Neuron (in vitro differentiated cells): Measurements from ENCODE around the gene CALD1.

Source experiments
- H2AFZ ChIP-seq: one replicate; pipeline ENCODE4 v1.6.1; 2013; ENCODE audit warnings: low read depth, mild to moderate bottlenecking, inconsistent platforms, low read length, moderate library complexity
- H3K27me3 ChIP-seq: one replicate; pipeline ENCODE4 v1.6.1; 2013; ENCODE audit warnings: low read length; ENCODE audit not compliant: insufficient read depth
- H3K36me3 ChIP-seq: one replicate; pipeline ENCODE4 v1.6.1; 2013; ENCODE audit warnings: low read length; ENCODE audit not compliant: insufficient read depth
- H3K4me1 ChIP-seq: one replicate; pipeline ENCODE4 v1.6.1; 2013; ENCODE audit warnings: low read length; ENCODE audit not compliant: insufficient read depth
- H3K4me3 ChIP-seq: 2 replicates; pipeline ENCODE4 v1.5.1; 2013; ENCODE audit warnings: mild to moderate bottlenecking, low read length, moderate library complexity
- H3K9me3 ChIP-seq: one replicate; pipeline ENCODE4 v1.6.1; 2013; ENCODE audit warnings: low read length

Gene CALD1

GRCh38 chr7:134783294-134784069 lies 4.0 kb downstream of the CALD1 start:
- no peaks in the 10 kb centered on the region for H3K36me3 ChIP-seq
- H2AFZ ChIP-seq: no peak overlapping the region
- H3K4me3 ChIP-seq: no peak overlapping the region
- no peaks in the 10 kb centered on the region for H3K27me3 ChIP-seq
- no peaks in the 10 kb centered on the region for H3K9me3 ChIP-seq
- peaks cover 39% of the 10 kb centered on the region for H3K4me1 ChIP-seq

GRCh38 chr7:134784251-134785049 lies 5.0 kb downstream of the CALD1 start:
- H3K4me3 ChIP-seq: no peak overlapping the region
- H3K36me3 ChIP-seq: no peaks in the 10 kb centered on the region
- H3K27me3 ChIP-seq: no peaks in the 10 kb centered on the region
- H3K4me1 ChIP-seq: peaks cover 31% of the 10 kb centered on the region
- H3K9me3 ChIP-seq: no peaks in the 10 kb centered on the region
- H2AFZ ChIP-seq: no peak overlapping the region

- Histone ChIP-seq H3K36me3 (no peaks in the 10 kb centered on the region), H3K27me3 (no peaks in the 10 kb centered on the region), H3K4me1 (peaks cover 20% of the 10 kb centered on the region), H2AFZ (no peak overlapping the region), H3K4me3 (no peak overlapping the region), H3K9me3 (no peaks in the 10 kb centered on the region)
These were observed 6.4 kb downstream of the CALD1 start for GRCh38 chr7:134785842-134786241.

- H3K36me3 ChIP-seq: no peaks in the 10 kb centered on the region
- H3K4me3 ChIP-seq: no peak overlapping the region
- H2AFZ ChIP-seq: no peak overlapping the region
- H3K4me1 ChIP-seq: peaks cover 15% of the 10 kb centered on the region
- H3K9me3 ChIP-seq: no peaks in the 10 kb centered on the region
- no peaks in the 10 kb centered on the region for H3K27me3 ChIP-seq
These were observed 7.6 kb downstream of the CALD1 start for GRCh38 chr7:134787064-134787463.

- Histone ChIP-seq H3K36me3 (no peaks in the 10 kb centered on the region), H3K9me3 (no peaks in the 10 kb centered on the region), H3K27me3 (no peaks in the 10 kb centered on the region), H2AFZ (no peak overlapping the region), H3K4me1 (peaks cover 15% of the 10 kb centered on the region), H3K4me3 (no peak overlapping the region)
These were observed 8.3 kb downstream of the CALD1 start for GRCh38 chr7:134787720-134788119.

GRCh38 chr7:134788191-134788590 lies 8.8 kb downstream of the CALD1 start:
- H3K9me3 ChIP-seq: no peaks in the 10 kb centered on the region

GRCh38 chr7:134789967-134790685 lies 10.7 kb downstream of the CALD1 start:
- Histone ChIP-seq H3K36me3 (no peaks in the 10 kb centered on the region), H3K4me3 (no peak overlapping the region)

More at GRCh38 chr7:134788191-134788590, 8.8 kb downstream of the CALD1 start:
- Histone ChIP-seq H3K27me3 (no peaks in the 10 kb centered on the region), H3K4me1 (peaks cover 12% of the 10 kb centered on the region), H2AFZ (no peak overlapping the region), H3K36me3 (no peaks in the 10 kb centered on the region), H3K4me3 (no peak overlapping the region)

GRCh38 chr7:134792968-134793367 lies 13.5 kb downstream of the CALD1 start:
- no peaks in the 10 kb centered on the region for H3K4me1 ChIP-seq
- H3K36me3 ChIP-seq: no peaks in the 10 kb centered on the region
- no peak overlapping the region for H2AFZ ChIP-seq
- H3K4me3 ChIP-seq: no peak overlapping the region
- H3K9me3 ChIP-seq: peaks cover 5% of the 10 kb centered on the region
- H3K27me3 ChIP-seq: no peaks in the 10 kb centered on the region

More at GRCh38 chr7:134789967-134790685, 10.7 kb downstream of the CALD1 start:
- Histone ChIP-seq H3K9me3 (peaks cover 5% of the 10 kb centered on the region), H3K27me3 (no peaks in the 10 kb centered on the region), H3K4me1 (no peaks in the 10 kb centered on the region), H2AFZ (no peak overlapping the region)

GRCh38 chr7:134795231-134795630 lies 15.8 kb downstream of the CALD1 start:
- no peaks in the 10 kb centered on the region for H3K36me3 ChIP-seq
- no peaks in the 10 kb centered on the region for H3K27me3 ChIP-seq
- no peak overlapping the region for H3K4me3 ChIP-seq
- no peaks in the 10 kb centered on the region for H3K4me1 ChIP-seq
- no peak overlapping the region for H2AFZ ChIP-seq
- peaks cover 5% of the 10 kb centered on the region for H3K9me3 ChIP-seq

GRCh38 chr7:134798155-134798554 lies 18.7 kb downstream of the CALD1 start:
- Histone ChIP-seq H3K4me1 (no peaks in the 10 kb centered on the region), H3K36me3 (no peaks in the 10 kb centered on the region), H2AFZ (no peak overlapping the region), H3K4me3 (no peak overlapping the region), H3K9me3 (peaks cover 5% of the 10 kb centered on the region), H3K27me3 (no peaks in the 10 kb centered on the region)

GRCh38 chr7:134799377-134799776 lies 19.9 kb downstream of the CALD1 start:
- Histone ChIP-seq H3K4me3 (no peak overlapping the region), H3K9me3 (no peaks in the 10 kb centered on the region), H3K36me3 (no peaks in the 10 kb centered on the region), H3K4me1 (no peaks in the 10 kb centered on the region), H3K27me3 (no peaks in the 10 kb centered on the region), H2AFZ (no peak overlapping the region)

GRCh38 chr7:134802762-134803161 lies 23.3 kb downstream of the CALD1 start:
- Histone ChIP-seq H3K9me3 (no peaks in the 10 kb centered on the region), H2AFZ (no peak overlapping the region), H3K27me3 (no peaks in the 10 kb centered on the region), H3K36me3 (no peaks in the 10 kb centered on the region), H3K4me3 (no peak overlapping the region), H3K4me1 (no peaks in the 10 kb centered on the region)

- no peaks in the 10 kb centered on the region for H3K27me3 ChIP-seq
- no peaks in the 10 kb centered on the region for H3K4me1 ChIP-seq
- H2AFZ ChIP-seq: no peak overlapping the region
- no peaks in the 10 kb centered on the region for H3K36me3 ChIP-seq
- H3K9me3 ChIP-seq: no peaks in the 10 kb centered on the region
- no peak overlapping the region for H3K4me3 ChIP-seq
These were observed 24.9 kb downstream of the CALD1 start for GRCh38 chr7:134804351-134804750.
